SK-N-SH (cell line): ENCODE results near the gene CSNK2A3.

Experiments
- EP300 ChIP-seq, 2 experiments: IDR thresholded peaks; 2 replicates each; pipeline versions ENCODE4 v1.4.0 to v1.6.1; 2012; ENCODE audit warnings: borderline replicate concordance in 1 of 2, low read depth in 1 of 2, low read length in 1 of 2
- MXI1 ChIP-seq: IDR thresholded peaks from 2 replicates; pipeline ENCODE4 v1.6.1; 2012; ENCODE audit warnings: mild to moderate bottlenecking, low read depth, low read length, improper control_type of control experiment
- NRF1 ChIP-seq: IDR thresholded peaks from 2 replicates; pipeline ENCODE4 v1.6.1; 2012; ENCODE audit warnings: low read depth, mild to moderate bottlenecking, low read length
- TF ChIP-seq, protein P1 (sequence below): fragments of 200-600 bp; sonication (generic); IDR thresholded peaks from 2 replicates; pipeline ENCODE4 v1.6.1; 2017; ENCODE audit warnings: antibody characterized with exemption, mild to moderate bottlenecking, moderate library complexity

DNA sequence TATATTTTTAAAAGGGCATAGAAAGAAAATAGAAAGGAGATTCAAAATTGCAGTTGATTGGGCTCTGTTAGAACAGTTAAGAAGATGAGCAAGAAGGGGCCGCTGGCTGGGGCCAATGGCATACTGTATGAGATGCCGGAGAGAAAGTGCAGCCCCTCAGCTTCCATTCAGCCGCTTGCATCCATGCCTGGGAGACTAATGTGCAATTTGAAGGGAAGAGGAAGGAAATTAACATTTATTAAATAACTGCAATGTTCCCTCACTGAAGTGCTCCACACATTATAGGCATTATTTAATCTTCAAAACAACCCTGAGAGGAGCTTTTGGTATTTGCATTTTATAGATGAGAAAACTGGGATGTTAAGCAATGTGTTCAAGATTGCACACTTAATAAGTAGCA is 44.7 kb upstream of the CSNK2A3 start:
- TF ChIP-seq, protein P1, sequence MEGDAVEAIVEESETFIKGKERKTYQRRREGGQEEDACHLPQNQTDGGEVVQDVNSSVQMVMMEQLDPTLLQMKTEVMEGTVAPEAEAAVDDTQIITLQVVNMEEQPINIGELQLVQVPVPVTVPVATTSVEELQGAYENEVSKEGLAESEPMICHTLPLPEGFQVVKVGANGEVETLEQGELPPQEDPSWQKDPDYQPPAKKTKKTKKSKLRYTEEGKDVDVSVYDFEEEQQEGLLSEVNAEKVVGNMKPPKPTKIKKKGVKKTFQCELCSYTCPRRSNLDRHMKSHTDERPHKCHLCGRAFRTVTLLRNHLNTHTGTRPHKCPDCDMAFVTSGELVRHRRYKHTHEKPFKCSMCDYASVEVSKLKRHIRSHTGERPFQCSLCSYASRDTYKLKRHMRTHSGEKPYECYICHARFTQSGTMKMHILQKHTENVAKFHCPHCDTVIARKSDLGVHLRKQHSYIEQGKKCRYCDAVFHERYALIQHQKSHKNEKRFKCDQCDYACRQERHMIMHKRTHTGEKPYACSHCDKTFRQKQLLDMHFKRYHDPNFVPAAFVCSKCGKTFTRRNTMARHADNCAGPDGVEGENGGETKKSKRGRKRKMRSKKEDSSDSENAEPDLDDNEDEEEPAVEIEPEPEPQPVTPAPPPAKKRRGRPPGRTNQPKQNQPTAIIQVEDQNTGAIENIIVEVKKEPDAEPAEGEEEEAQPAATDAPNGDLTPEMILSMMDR, result no peak
- TF ChIP-seq NRF1, result no peak
- no peak for TF ChIP-seq EP300 (IDR thresholded peaks at IDR 0.05; ENCODE audit: borderline replicate concordance in 1 of 2, low read depth in 1 of 2, low read length in 1 of 2)
- no peak for TF ChIP-seq MXI1
